HG02840 (cell line): Measurements from ENCODE around the gene RCOR1.
"Not testable (repeated sequence)": the region's sequence is repeated elsewhere in the genome, so short reads cannot be mapped to it uniquely, and the experiment has no call there.

Experiments
- ATAC-seq: cut with Tn5 transposase; IDR thresholded peaks from one replicate; pipeline ENCODE4 v1.9.1; 2021; ENCODE audit warnings: mild to moderate bottlenecking, moderate library complexity, moderate number of reproducible peaks; ENCODE audit not compliant: unreplicated experiment, low FRiP score

Gene RCOR1

GRCh38 chr14:102570334-102570995, 22.0 kb upstream of the RCOR1 start:
- ATAC-seq = no peak

- no peak for ATAC-seq
Observed at GRCh38 chr14:102571043-102571442, 21.4 kb upstream of the RCOR1 start.

DNA sequence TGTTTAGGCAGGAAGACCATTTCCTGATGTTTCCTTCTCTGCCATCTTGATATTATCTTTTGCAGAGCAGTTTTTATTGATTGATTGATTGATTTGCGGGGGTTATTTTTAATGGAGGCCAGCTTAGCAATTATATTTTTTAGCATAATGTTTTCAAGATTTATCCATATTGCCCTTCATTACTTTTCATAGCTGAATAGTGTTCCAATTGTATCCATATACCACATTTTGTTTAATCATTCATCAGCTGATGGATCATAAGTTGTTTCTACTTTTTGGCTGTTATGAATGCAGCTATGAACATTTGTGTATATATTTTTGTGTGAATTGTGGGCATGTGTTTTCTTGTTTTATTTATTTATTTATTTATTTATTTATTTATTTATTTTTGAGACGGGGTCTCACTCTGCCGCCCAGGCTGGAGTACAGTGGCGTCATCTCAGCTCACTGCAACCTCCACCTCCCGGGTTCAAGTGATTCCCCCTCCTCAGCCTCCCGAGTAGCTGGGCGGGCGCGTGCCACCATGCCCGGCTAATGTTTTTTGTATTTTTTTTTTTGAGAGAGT, 20.9 kb upstream of the RCOR1 start:
- no peak for ATAC-seq

DNA sequence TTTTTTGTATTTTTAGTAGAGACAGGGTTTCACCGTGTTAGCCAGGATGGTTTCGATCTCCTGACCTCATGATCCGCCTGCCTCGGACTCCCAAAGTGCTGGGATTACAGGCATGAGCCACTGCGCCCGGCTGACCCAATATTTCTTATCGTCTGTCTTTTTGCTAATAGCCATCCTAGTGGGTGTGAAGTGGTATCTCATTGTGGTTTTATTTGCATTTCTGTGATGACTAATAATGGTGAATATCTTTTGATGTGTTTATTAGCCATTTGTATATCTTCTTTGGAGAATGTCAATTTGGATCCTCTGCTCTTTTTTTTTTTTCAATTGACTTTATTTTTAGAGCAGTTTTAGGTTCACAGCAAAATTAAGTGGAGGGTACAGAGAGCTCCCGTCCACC, 19.3 kb upstream of the RCOR1 start:
- ATAC-seq = not testable (repeated sequence)

DNA sequence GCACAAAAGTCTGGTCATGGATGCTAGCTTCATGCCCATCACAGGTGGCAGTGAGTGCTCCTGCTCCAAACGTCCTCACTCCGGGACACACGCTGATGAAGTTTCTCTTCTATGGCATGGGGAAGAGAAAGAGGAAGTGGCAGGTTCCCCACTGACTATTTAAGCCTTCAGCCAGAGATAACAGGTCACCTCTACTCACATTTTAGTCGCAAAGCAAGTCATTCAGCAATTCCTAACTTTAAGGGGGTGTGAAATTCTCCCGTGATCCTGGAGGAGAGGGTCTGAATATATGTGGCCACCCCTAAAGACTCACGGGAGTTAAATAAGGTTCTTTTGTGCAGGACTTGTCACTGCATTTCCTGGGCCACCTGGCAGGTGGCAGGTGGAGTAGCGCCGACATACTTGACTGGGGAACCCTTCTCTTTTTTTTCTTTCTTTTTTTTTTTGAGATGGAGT, 18.8 kb upstream of the RCOR1 start:
- no peak for ATAC-seq

- ATAC-seq = no peak
Observed at GRCh38 chr14:102574281-102575159, 17.9 kb upstream of the RCOR1 start.

GRCh38 chr14:102575160-102575845, 17.1 kb upstream of the RCOR1 start:
- no peak for ATAC-seq

- not testable (repeated sequence) for ATAC-seq
Observed at GRCh38 chr14:102575846-102576428, 16.5 kb upstream of the RCOR1 start.

DNA sequence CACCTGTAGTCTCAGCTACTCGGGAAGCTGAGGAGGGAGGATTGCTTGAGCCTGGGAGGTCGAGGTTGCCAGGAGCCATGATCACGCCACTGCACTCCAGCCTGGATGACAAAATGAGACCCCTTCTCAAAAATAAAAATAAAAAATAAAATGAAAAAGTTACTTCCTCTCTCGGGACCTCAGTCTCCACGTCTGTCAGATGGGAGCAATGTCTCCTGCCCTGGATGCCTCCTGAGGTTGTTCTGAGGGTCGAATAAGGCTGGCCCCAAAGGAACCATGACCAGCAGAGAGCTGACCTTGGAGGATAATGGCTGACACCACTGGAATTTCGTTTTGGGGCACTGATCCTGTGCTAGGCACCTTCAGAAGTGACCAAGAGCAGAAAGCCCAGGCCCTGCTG, 13.6 kb upstream of the RCOR1 start:
- no peak for ATAC-seq

GRCh38 chr14:102579696-102580549, 12.5 kb upstream of the RCOR1 start:
- ATAC-seq = no peak

GRCh38 chr14:102580550-102581110, 11.8 kb upstream of the RCOR1 start:
- no peak for ATAC-seq

DNA sequence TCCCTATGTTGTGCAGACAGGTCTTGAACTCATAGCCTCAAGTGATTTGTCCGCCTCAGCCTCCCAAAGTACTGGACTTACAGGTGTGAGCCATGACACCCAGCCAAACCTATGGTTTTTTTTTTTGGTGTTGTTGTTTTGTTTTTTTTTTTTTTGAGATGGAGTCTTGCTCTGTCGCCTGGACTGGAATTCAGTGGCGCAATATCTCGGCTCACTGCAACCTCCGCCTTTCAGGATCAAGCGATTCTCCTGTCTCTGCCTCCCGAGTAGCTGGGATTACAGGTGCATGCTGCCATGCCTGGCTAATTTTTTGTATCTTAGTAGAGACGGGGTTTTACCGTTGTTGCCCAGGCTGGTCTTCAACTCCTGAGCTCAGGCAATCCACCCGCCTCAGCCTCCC, 11.3 kb upstream of the RCOR1 start:
- ATAC-seq = no peak

GRCh38 chr14:102583726-102584125, 8.7 kb upstream of the RCOR1 start:
- ATAC-seq = no peak

- no peak for ATAC-seq
Observed at GRCh38 chr14:102584871-102585869, 7.3 kb upstream of the RCOR1 start.

- ATAC-seq = no peak
Observed at GRCh38 chr14:102586420-102587104, 5.9 kb upstream of the RCOR1 start.

DNA sequence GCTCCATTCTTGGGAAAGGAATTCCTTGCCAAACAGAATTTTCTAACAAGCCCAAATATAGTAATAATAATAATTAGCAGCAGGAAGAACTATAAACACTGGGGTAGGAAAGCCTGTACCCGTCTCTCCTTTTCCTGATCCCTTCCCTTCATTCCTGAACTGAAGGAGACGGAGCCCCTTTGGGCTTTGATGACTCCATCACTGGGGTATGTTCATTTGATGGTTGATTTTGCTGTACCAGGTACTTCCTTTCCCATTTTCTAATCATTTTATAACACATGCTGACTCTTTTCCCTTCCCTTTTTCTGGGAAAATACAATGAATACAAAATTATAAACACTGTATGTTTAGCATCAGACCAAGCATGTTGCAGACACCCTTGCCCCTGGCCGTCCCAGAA, 3.6 kb upstream of the RCOR1 start:
- no peak for ATAC-seq

DNA sequence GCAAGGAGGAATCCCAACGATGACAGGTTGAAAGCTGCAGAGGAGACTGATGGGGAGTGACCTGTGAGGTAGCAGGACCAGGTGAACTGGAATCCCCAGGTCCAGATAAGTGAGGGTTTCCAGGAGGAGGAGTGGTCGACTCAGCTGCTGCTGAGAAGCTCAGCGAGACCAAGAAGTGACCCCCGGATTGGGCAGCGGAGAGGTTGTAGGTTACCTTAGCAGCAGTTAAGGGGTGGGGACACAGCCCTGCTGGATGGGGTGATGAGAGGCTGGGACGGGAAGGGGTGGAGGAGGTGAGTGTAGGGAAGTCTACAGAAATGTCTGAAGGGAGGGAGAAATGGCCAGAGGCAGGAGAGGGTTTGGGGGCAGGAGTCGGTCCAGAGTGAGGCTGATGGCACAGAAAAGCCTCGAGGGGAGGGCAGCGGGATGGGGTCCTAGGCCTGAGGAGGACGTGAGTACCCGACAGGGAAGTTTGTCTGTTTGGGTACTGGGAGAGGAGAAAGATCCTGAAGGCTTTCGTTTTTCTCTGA, 2.6 kb upstream of the RCOR1 start:
- ATAC-seq = no peak
